ENCODE measurements around the gene HOXD12.
A peak's percentile ranks its signal among the peaks of the same experiment; 100 is the strongest.

The HOXD12 gene

DNA sequence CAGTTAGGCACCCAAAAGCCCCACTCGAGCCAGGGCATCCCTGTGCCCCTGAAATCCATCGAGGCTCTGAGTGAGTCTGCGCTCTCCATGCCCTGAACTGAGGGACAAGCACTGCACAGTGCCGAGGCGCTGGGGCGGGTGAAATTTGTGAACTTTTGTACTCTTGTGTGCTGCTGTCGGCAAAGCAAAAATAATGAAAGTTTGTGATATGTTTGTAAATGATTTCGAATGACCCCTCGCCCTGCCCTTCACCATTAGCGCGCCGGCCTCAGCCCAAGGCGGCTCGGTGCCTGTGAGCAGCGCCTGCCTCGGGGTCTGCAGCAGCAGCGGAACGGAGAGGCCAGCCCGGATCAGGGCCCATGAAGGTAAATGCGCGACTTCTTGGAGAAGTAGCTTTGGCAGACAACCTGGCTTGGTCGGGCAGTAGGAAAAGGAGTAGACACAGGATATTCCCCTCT lies 49.9 kb downstream of the HOXD12 start:
- Histone ChIP-seq H4K8ac (ENCODE audit: low read length) (no peak overlapping the region), H3K27me3 (ENCODE audit: control insufficient read depth in 1 of 2, insufficient read depth in 1 of 2, low read length in 2 of 2) (peaks cover 0 to 68% of the 10 kb centered on the region in 2 experiments), H2BK12ac (ENCODE audit: low read length in 2 of 2) (no peak overlapping the region), H3K4me3 (ENCODE audit: insufficient read depth in 1 of 2, low read depth in 1 of 2, low read length in 2 of 2) (no peak overlapping the region), H3K79me1 (replicated peaks; ENCODE audit: low read length, poor library complexity, severe bottlenecking) (peaks cover 8% of the 10 kb centered on the region), H3K4me1 (ENCODE audit: control insufficient read depth, insufficient read depth, low read depth, low read length) (peaks cover 12% of the 10 kb centered on the region), H3K4me2 (ENCODE audit: low read length, poor library complexity, severe bottlenecking) (no peak overlapping the region), H2BK15ac (ENCODE audit: low read depth, poor library complexity, severe bottlenecking) (no peak overlapping the region), H2BK120ac (ENCODE audit: low read depth, low read length) (no peak overlapping the region), H3K4ac (ENCODE audit: low read depth in 1 of 2, low read length in 2 of 2) (no peak overlapping the region), H3K18ac (ENCODE audit: low read depth in 1 of 2, low read length in 2 of 2) (no peak overlapping the region), H3K9me3 (ENCODE audit: control insufficient read depth, low read length) (no peaks in the 10 kb centered on the region), H3K9ac (ENCODE audit: low read length) (no peak overlapping the region), H3K36me3 (ENCODE audit: control insufficient read depth in 1 of 2, insufficient read depth in 2 of 2, low read depth in 1 of 2, low read length in 2 of 2) (peaks cover 10 to 14% of the 10 kb centered on the region in 2 experiments), H3K14ac (ENCODE audit: low read length in 2 of 2) (no peak overlapping the region), H3K27ac (ENCODE audit: low read length, poor library complexity, severe bottlenecking) (no peak overlapping the region), H2AK5ac (ENCODE audit: low read length, severe bottlenecking) (no peak overlapping the region), H2BK5ac (ENCODE audit: low read depth, low read length, poor library complexity, severe bottlenecking) (no peak overlapping the region), H3K23ac (ENCODE audit: low read length in 2 of 2) (peak overlapping the region in 1 of 2 experiments; percentile 42), H2AFZ (ENCODE audit: low read depth, low read length) (no peak overlapping the region), H4K91ac (ENCODE audit: low read length) (no peak overlapping the region)
- WGBS: 30% methylated on average over 22 of the region's 22 CpGs
- no peak for DNase-seq

- Histone ChIP-seq H3K9me3 (ENCODE audit: control insufficient read depth, low read length) (no peaks in the 10 kb centered on the region), H4K8ac (ENCODE audit: low read length) (no peak overlapping the region), H3K27ac (ENCODE audit: low read length, poor library complexity, severe bottlenecking) (no peak overlapping the region), H3K4ac (ENCODE audit: low read depth in 1 of 2, low read length in 2 of 2) (no peak overlapping the region), H3K4me2 (ENCODE audit: low read length, poor library complexity, severe bottlenecking) (no peak overlapping the region), H2BK15ac (ENCODE audit: low read depth, poor library complexity, severe bottlenecking) (no peak overlapping the region), H2BK5ac (ENCODE audit: low read depth, low read length, poor library complexity, severe bottlenecking) (no peak overlapping the region), H3K9ac (ENCODE audit: low read length) (no peak overlapping the region), H4K91ac (ENCODE audit: low read length) (no peak overlapping the region), H2BK120ac (ENCODE audit: low read depth, low read length) (no peak overlapping the region), H2BK12ac (ENCODE audit: low read length in 2 of 2) (no peak overlapping the region), H3K4me3 (ENCODE audit: insufficient read depth in 1 of 2, low read depth in 1 of 2, low read length in 2 of 2) (no peak overlapping the region), H3K79me1 (replicated peaks; ENCODE audit: low read length, poor library complexity, severe bottlenecking) (peaks cover 8% of the 10 kb centered on the region), H3K14ac (ENCODE audit: low read length in 2 of 2) (no peak overlapping the region), H3K18ac (ENCODE audit: low read depth in 1 of 2, low read length in 2 of 2) (no peak overlapping the region), H2AFZ (ENCODE audit: low read depth, low read length) (no peak overlapping the region), H3K36me3 (ENCODE audit: control insufficient read depth in 1 of 2, insufficient read depth in 2 of 2, low read depth in 1 of 2, low read length in 2 of 2) (peaks cover 14 to 15% of the 10 kb centered on the region in 2 experiments), H3K27me3 (ENCODE audit: control insufficient read depth in 1 of 2, insufficient read depth in 1 of 2, low read length in 2 of 2) (peaks cover 0 to 68% of the 10 kb centered on the region in 2 experiments), H3K4me1 (ENCODE audit: control insufficient read depth, insufficient read depth, low read depth, low read length) (peaks cover 12% of the 10 kb centered on the region), H3K23ac (ENCODE audit: low read length in 2 of 2) (no peak overlapping the region), H2AK5ac (ENCODE audit: low read length, severe bottlenecking) (no peak overlapping the region)
- DNase-seq: no peak
- WGBS: 36% methylated on average over 22 of the region's 24 CpGs
These were observed 50.5 kb downstream of the HOXD12 start for GRCh38 chr2:176149939-176150583.

- Histone ChIP-seq H3K4me3 (ENCODE audit: insufficient read depth in 1 of 2, low read depth in 1 of 2, low read length in 2 of 2) (no peak overlapping the region), H3K4ac (ENCODE audit: low read depth in 1 of 2, low read length in 2 of 2) (no peak overlapping the region), H2BK5ac (ENCODE audit: low read depth, low read length, poor library complexity, severe bottlenecking) (no peak overlapping the region), H3K9me3 (ENCODE audit: control insufficient read depth, low read length) (no peaks in the 10 kb centered on the region), H3K9ac (ENCODE audit: low read length) (no peak overlapping the region), H2AK5ac (ENCODE audit: low read length, severe bottlenecking) (no peak overlapping the region), H2BK15ac (ENCODE audit: low read depth, poor library complexity, severe bottlenecking) (no peak overlapping the region), H3K23ac (ENCODE audit: low read length in 2 of 2) (no peak overlapping the region), H3K4me1 (ENCODE audit: control insufficient read depth, insufficient read depth, low read depth, low read length) (peaks cover 12% of the 10 kb centered on the region), H2AFZ (ENCODE audit: low read depth, low read length) (no peak overlapping the region), H3K14ac (ENCODE audit: low read length in 2 of 2) (no peak overlapping the region), H2BK12ac (ENCODE audit: low read length in 2 of 2) (no peak overlapping the region), H3K79me1 (replicated peaks; ENCODE audit: low read length, poor library complexity, severe bottlenecking) (peaks cover 8% of the 10 kb centered on the region), H2BK120ac (ENCODE audit: low read depth, low read length) (no peak overlapping the region), H3K27me3 (ENCODE audit: control insufficient read depth in 1 of 2, insufficient read depth in 1 of 2, low read length in 2 of 2) (peaks cover 0 to 70% of the 10 kb centered on the region in 2 experiments), H4K8ac (ENCODE audit: low read length) (no peak overlapping the region), H3K36me3 (ENCODE audit: control insufficient read depth in 1 of 2, insufficient read depth in 2 of 2, low read depth in 1 of 2, low read length in 2 of 2) (peaks cover 14 to 16% of the 10 kb centered on the region in 2 experiments), H4K91ac (ENCODE audit: low read length) (no peak overlapping the region), H3K27ac (ENCODE audit: low read length, poor library complexity, severe bottlenecking) (no peak overlapping the region), H3K18ac (ENCODE audit: low read depth in 1 of 2, low read length in 2 of 2) (no peak overlapping the region), H3K4me2 (ENCODE audit: low read length, poor library complexity, severe bottlenecking) (no peak overlapping the region)
- no peak for DNase-seq
- WGBS: 43% methylated on average over 11 of the region's 14 CpGs
These were observed 51.2 kb downstream of the HOXD12 start for GRCh38 chr2:176150584-176151441.
